22Rv1 (cell line): ENCODE results near the gene OXA1L.
"Not testable (repeated sequence)": the region's sequence is repeated elsewhere in the genome, so short reads cannot be mapped to it uniquely, and the experiment has no call there.

ENCODE experiments used
- H3K27ac ChIP-seq: fragments of 450-650 bp; 2 replicates; pipeline ENCODE4 v1.5.1; 2017
- ZFX ChIP-seq: fragments of 450-650 bp; IDR thresholded peaks from 2 replicates; pipeline ENCODE4 v1.6.1; 2017; ENCODE audit warnings: antibody characterized with exemption, borderline replicate concordance
- TF ChIP-seq, protein P1 (sequence below): fragments of 450-650 bp; IDR thresholded peaks from 2 replicates; pipeline ENCODE4 v1.5.1; 2017; ENCODE audit warnings: mild to moderate bottlenecking

Gene OXA1L

GRCh38 chr14:22802860-22803686, 36.6 kb downstream of the OXA1L start:
- no peak overlapping the region for H3K27ac ChIP-seq
- no peak for TF ChIP-seq ZFX
- TF ChIP-seq, protein P1, sequence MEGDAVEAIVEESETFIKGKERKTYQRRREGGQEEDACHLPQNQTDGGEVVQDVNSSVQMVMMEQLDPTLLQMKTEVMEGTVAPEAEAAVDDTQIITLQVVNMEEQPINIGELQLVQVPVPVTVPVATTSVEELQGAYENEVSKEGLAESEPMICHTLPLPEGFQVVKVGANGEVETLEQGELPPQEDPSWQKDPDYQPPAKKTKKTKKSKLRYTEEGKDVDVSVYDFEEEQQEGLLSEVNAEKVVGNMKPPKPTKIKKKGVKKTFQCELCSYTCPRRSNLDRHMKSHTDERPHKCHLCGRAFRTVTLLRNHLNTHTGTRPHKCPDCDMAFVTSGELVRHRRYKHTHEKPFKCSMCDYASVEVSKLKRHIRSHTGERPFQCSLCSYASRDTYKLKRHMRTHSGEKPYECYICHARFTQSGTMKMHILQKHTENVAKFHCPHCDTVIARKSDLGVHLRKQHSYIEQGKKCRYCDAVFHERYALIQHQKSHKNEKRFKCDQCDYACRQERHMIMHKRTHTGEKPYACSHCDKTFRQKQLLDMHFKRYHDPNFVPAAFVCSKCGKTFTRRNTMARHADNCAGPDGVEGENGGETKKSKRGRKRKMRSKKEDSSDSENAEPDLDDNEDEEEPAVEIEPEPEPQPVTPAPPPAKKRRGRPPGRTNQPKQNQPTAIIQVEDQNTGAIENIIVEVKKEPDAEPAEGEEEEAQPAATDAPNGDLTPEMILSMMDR: no peak

DNA sequence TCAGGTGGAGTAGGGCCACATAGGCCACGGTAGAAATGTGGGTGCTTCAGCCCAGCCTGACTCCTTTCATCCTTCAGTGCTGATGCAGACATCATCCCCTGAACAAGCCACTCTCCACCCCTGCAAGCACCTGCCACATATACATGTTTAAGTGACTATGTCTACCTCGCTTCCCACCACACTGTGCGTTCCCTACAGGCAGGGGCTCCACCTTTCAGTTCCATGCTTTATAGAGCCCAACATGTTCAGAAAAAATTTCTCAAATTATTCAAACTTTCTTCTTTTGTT, 37.1 kb downstream of the OXA1L start:
- H3K27ac ChIP-seq: no peak overlapping the region
- TF ChIP-seq ZFX: no peak
- TF ChIP-seq, protein P1: no peak

GRCh38 chr14:22805235-22805634, 38.7 kb downstream of the OXA1L start:
- H3K27ac ChIP-seq: not testable (repeated sequence)

GRCh38 chr14:22807432-22808087, 41.1 kb downstream of the OXA1L start:
- TF ChIP-seq ZFX: no peak
- TF ChIP-seq, protein P1: no peak
- no peak overlapping the region for H3K27ac ChIP-seq

GRCh38 chr14:22808388-22809209, 42.1 kb downstream of the OXA1L start:
- no peak for TF ChIP-seq ZFX
- TF ChIP-seq, protein P1: no peak
- H3K27ac ChIP-seq: no peak overlapping the region

GRCh38 chr14:22811722-22812121, 45.2 kb downstream of the OXA1L start:
- H3K27ac ChIP-seq: no peak overlapping the region
- TF ChIP-seq ZFX: no peak
- TF ChIP-seq, protein P1: no peak

- no peak for TF ChIP-seq ZFX
- TF ChIP-seq, protein P1: no peak
These were observed 46.3 kb downstream of the OXA1L start for GRCh38 chr14:22812744-22813143.

More at GRCh38 chr14:22812744-22813143, 46.3 kb downstream of the OXA1L start:
- H3K27ac ChIP-seq: no peak overlapping the region
